Neural cell (in vitro differentiated cells): ENCODE data around the gene PSMD8. TPM values are rescaled to one million over a fixed set of nuclear protein-coding genes. Genes with fewer than 3 reads are reported as not detected.

ENCODE experiments used
- polyA plus RNA-seq: library from polyadenylated mRNA; depleted of rRNA; stranded (reverse); fragments of >200 nt; gene quantifications from 2 replicates; pipeline ENCODE4 v1.2.3, GENCODE V29; 2014

The PSMD8 gene
- polyA plus RNA-seq, 1 donor from 2014 or later: 334 TPM

Other genes with a start within 250 kb of the PSMD8 start
- gene DPF1, start 150.3 kb upstream of the PSMD8 start, polyA plus RNA-seq: 118 and 132 TPM in 2 replicates
- gene PPP1R14A, start 118.2 kb upstream of the PSMD8 start, polyA plus RNA-seq: not detected in 2 replicates
- 236 and 378 TPM in 2 replicates for gene SPINT2, start 110.0 kb upstream of the PSMD8 start, polyA plus RNA-seq
- not detected in 2 replicates for gene C19orf33, start 70.3 kb upstream of the PSMD8 start, polyA plus RNA-seq
- 84.0 and 105 TPM in 2 replicates for gene YIF1B, start 58.6 kb upstream of the PSMD8 start, polyA plus RNA-seq
- gene KCNK6, start 54.7 kb upstream of the PSMD8 start, polyA plus RNA-seq: not detected in 2 replicates
- 16.0 and 17.1 TPM in 2 replicates for gene CATSPERG, start 38.7 kb upstream of the PSMD8 start, polyA plus RNA-seq
- gene GGN, start 13.5 kb downstream of the PSMD8 start, polyA plus RNA-seq: 0.21 and 0.28 TPM in 2 replicates
- 4.9 and 13.7 TPM in 2 replicates for gene SPRED3, start 14.1 kb downstream of the PSMD8 start, polyA plus RNA-seq
- gene FAM98C, start 28.5 kb downstream of the PSMD8 start, polyA plus RNA-seq: 57.0 and 79.3 TPM in 2 replicates
- not detected in 2 replicates for gene RASGRP4, start 51.6 kb downstream of the PSMD8 start, polyA plus RNA-seq
- 0.44 and 0.69 TPM in 2 replicates for gene RYR1, start 59.1 kb downstream of the PSMD8 start, polyA plus RNA-seq
- gene MAP4K1, start 243.4 kb downstream of the PSMD8 start, polyA plus RNA-seq: 1.0 and 1.2 TPM in 2 replicates
- gene EIF3K, start 244.6 kb downstream of the PSMD8 start, polyA plus RNA-seq: 419 and 462 TPM in 2 replicates